Liver (tissue), 3 donors: ENCODE results near the gene BAIAP2.

Experiments
- CTCF ChIP-seq: fragments of 150-350 bp; IDR thresholded peaks from 2 replicates; pipeline ENCODE4 v1.5.1; 2017; ENCODE audit warnings: improper control_type of control experiment, low read depth, low read length; ENCODE audit not compliant: missing input control
- NR2F2 ChIP-seq: IDR thresholded peaks from 2 replicates; pipeline ENCODE4 v1.6.1; 2016; ENCODE audit warnings: antibody characterized with exemption
- donor health status: healthy.
- donor health status: healthy.

GRCh38 chr17:81100668-81101067 lies 65.7 kb downstream of the BAIAP2 start:
- TF ChIP-seq CTCF (no peak), NR2F2 (no peak)
